HG02970 (cell line): Measurements from ENCODE around the gene ZDHHC22.

Source experiments
- ATAC-seq: cut with Tn5 transposase; IDR thresholded peaks from one replicate; pipeline ENCODE4 v1.9.1; 2021; ENCODE audit warnings: mild to moderate bottlenecking, moderate library complexity, moderate number of reproducible peaks; ENCODE audit not compliant: unreplicated experiment, low FRiP score

Gene ZDHHC22

GRCh38 chr14:77086017-77086727 is 55.4 kb downstream of the ZDHHC22 start:
- ATAC-seq: no peak

DNA sequence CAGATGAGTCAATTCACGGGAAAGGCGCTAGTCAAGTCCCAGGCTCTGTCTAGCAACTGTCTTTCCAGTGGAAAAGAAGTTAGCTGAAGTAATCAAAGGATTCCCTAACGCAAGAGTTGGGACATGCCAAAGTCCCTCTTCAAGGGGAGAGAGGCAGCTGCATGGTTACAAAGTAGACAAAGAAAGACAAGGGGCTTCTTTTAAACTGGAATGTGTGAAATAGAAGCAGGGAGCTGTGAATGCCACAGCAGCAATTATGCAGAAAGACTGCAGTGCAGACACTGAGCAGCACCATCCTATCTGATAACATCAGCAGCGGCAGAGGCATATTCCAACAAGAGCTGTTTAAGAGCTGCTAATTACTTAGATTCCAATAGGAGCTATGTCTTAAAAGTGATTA is 56.1 kb downstream of the ZDHHC22 start:
- ATAC-seq: no peak

DNA sequence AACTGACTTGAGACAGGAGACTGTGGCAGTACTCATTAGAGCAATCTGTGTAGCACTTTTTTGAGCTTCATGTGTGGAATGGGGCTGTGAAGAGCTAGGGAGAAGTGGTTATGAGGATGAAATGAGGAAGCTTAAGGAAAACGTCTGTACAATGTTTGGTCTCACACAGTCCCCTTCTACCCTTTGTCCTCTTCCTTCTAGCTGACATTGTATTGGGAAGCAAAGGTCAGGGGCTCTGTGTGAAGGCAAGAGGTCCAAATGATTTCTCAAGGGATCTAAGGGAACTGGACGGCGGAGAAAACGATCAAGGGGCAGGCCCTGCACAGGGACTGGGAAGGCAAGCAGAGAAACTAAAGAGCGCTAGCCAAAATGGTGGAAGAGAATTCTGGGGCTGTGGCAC is 56.6 kb downstream of the ZDHHC22 start:
- ATAC-seq: no peak

- ATAC-seq: no peak
These were observed 58.5 kb downstream of the ZDHHC22 start for GRCh38 chr14:77083082-77083481.

DNA sequence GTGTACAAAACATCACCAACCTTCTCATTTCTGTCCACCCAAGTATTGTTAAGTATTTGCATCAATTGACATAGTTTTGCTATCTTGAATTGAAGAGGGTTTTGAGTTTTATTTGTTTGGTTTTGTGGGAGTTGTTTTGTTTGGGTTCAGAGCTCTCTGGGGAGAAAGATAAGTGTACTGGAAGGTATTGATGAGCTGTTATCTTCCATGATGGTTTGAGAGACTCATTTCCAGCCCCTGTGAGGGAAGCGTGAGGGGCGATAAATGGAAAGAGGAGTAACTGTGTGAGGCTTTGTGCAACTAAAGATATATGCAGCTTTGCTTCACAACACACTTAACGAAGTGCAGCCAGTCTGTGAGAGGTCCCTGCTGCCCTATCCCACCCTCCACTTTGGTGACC is 59.2 kb downstream of the ZDHHC22 start:
- no peak for ATAC-seq
